ENCODE data around the gene CYYR1.
A peak's percentile ranks its signal among the peaks of the same experiment; 100 is the strongest.
"Not testable (repeated sequence)": the region's sequence is repeated elsewhere in the genome, so short reads cannot be mapped to it uniquely, and the experiment has no call there.

The CYYR1 gene

GRCh38 chr21:26501495-26502021 is 71.5 kb downstream of the CYYR1 start:
- no peak overlapping the region for H3K4me3 ChIP-seq (ENCODE audit: low read depth, low read length)
- DNase-seq (ENCODE audit: low read depth), result no peak

GRCh38 chr21:26499495-26499894 is 73.6 kb downstream of the CYYR1 start:
- DNase-seq (ENCODE audit: low read depth), result no peak
- no peak overlapping the region for H3K4me3 ChIP-seq (ENCODE audit: low read depth, low read length)

GRCh38 chr21:26495283-26495849 is 77.7 kb downstream of the CYYR1 start:
- DNase-seq (ENCODE audit: low read depth), result no peak
- no peak overlapping the region for H3K4me3 ChIP-seq (ENCODE audit: low read depth, low read length)

GRCh38 chr21:26491663-26492062 is 81.4 kb downstream of the CYYR1 start:
- DNase-seq (ENCODE audit: low read depth), result no peak
- H3K4me3 ChIP-seq (ENCODE audit: low read depth, low read length), result no peak overlapping the region

GRCh38 chr21:26490771-26491170 is 82.3 kb downstream of the CYYR1 start:
- peak; percentile 32 for DNase-seq (ENCODE audit: low read depth)
- no peak overlapping the region for H3K4me3 ChIP-seq (ENCODE audit: low read depth, low read length)

- no peak for DNase-seq (ENCODE audit: low read depth)
Measured at GRCh38 chr21:26489781-26490180, 83.3 kb downstream of the CYYR1 start.

GRCh38 chr21:26487981-26488480 is 85.1 kb downstream of the CYYR1 start:
- no peak for DNase-seq (ENCODE audit: low read depth)
- H3K4me3 ChIP-seq (ENCODE audit: low read depth, low read length), result no peak overlapping the region

More at GRCh38 chr21:26489781-26490180, 83.3 kb downstream of the CYYR1 start:
- H3K4me3 ChIP-seq (ENCODE audit: low read depth, low read length), result no peak overlapping the region

- no peak overlapping the region for H3K4me3 ChIP-seq (ENCODE audit: low read depth, low read length)
- no peak for DNase-seq (ENCODE audit: low read depth)
Measured at GRCh38 chr21:26473471-26473870, 99.6 kb downstream of the CYYR1 start.

- DNase-seq (ENCODE audit: low read depth), result no peak
- no peak overlapping the region for H3K4me3 ChIP-seq (ENCODE audit: low read depth, low read length)
Measured at GRCh38 chr21:26471099-26471471, 102.0 kb downstream of the CYYR1 start.

GRCh38 chr21:26470351-26471098 is 102.6 kb downstream of the CYYR1 start:
- DNase-seq (ENCODE audit: low read depth), result no peak
- H3K4me3 ChIP-seq (ENCODE audit: low read depth, low read length), result no peak overlapping the region

- no peak overlapping the region for H3K4me3 ChIP-seq (ENCODE audit: low read depth, low read length)
- peak; percentile 86 for DNase-seq (ENCODE audit: low read depth)
Measured at GRCh38 chr21:26469789-26470188, 103.3 kb downstream of the CYYR1 start.

- H3K4me3 ChIP-seq (ENCODE audit: low read depth, low read length), result no peak overlapping the region
- no peak for DNase-seq (ENCODE audit: low read depth)
Measured at GRCh38 chr21:26465916-26466315, 107.2 kb downstream of the CYYR1 start.

- no peak for DNase-seq (ENCODE audit: low read depth)
- H3K4me3 ChIP-seq (ENCODE audit: low read depth, low read length), result no peak overlapping the region
Measured at GRCh38 chr21:26461500-26461899, 111.6 kb downstream of the CYYR1 start.

- H3K4me3 ChIP-seq (ENCODE audit: low read depth, low read length), result no peak overlapping the region
- no peak for DNase-seq (ENCODE audit: low read depth)
Measured at GRCh38 chr21:26460621-26461020, 112.5 kb downstream of the CYYR1 start.

GRCh38 chr21:26458854-26459253 is 114.2 kb downstream of the CYYR1 start:
- not testable (repeated sequence) for DNase-seq (ENCODE audit: low read depth); H3K4me3 ChIP-seq (ENCODE audit: low read depth, low read length)

- no peak for DNase-seq (ENCODE audit: low read depth)
- H3K4me3 ChIP-seq (ENCODE audit: low read depth, low read length), result no peak overlapping the region
Measured at GRCh38 chr21:26457817-26458216, 115.3 kb downstream of the CYYR1 start.

- H3K4me3 ChIP-seq (ENCODE audit: low read depth, low read length), result no peak overlapping the region
- DNase-seq (ENCODE audit: low read depth), result no peak
Measured at GRCh38 chr21:26453267-26453666, 119.8 kb downstream of the CYYR1 start.

GRCh38 chr21:26451081-26451740 is 121.9 kb downstream of the CYYR1 start:
- no peak for DNase-seq (ENCODE audit: low read depth)
- no peak overlapping the region for H3K4me3 ChIP-seq (ENCODE audit: low read depth, low read length)

GRCh38 chr21:26449161-26449560 is 123.9 kb downstream of the CYYR1 start:
- DNase-seq (ENCODE audit: low read depth), result peak; percentile 76
- H3K4me3 ChIP-seq (ENCODE audit: low read depth, low read length), result no peak overlapping the region

GRCh38 chr21:26448751-26449150 is 124.3 kb downstream of the CYYR1 start:
- no peak overlapping the region for H3K4me3 ChIP-seq (ENCODE audit: low read depth, low read length)

More at GRCh38 chr21:26448751-26449150, 124.3 kb downstream of the CYYR1 start:
- DNase-seq (ENCODE audit: low read depth), result peak; percentile 61
